Lower leg skin (tissue), 3 donors: Measurements from ENCODE around the gene NECAB2.

Source experiments
- CTCF ChIP-seq, 3 donors: fragments of 450-650 bp; IDR thresholded peaks; one replicate each; pipeline ENCODE4 v1.5.1; 2016; ENCODE audit warnings: antibody characterized with exemption in 3 of 3, mild to moderate bottlenecking in 3 of 3, moderate library complexity in 2 of 3
- POLR2A ChIP-seq, 2 donors: fragments of 450-650 bp; IDR thresholded peaks; one replicate each; pipeline ENCODE4 v1.6.1; 2016 to 2017; ENCODE audit warnings: antibody characterized with exemption in 2 of 2, mild to moderate bottlenecking in 1 of 2, moderate library complexity in 1 of 2

- no peak for TF ChIP-seq CTCF (IDR thresholded peaks at IDR 0.05)
- no peak for TF ChIP-seq POLR2A (IDR thresholded peaks at IDR 0.05)
Measured at GRCh38 chr16:83990492-83990891, 22.4 kb downstream of the NECAB2 start.
